HFF-Myc (cell line): Measurements from ENCODE around the gene ALKBH5.

Source experiments
- DNase-seq: peaks from one replicate; pipeline ENCODE4 v3.0.0-alpha.2; 2011; ENCODE audit warnings: low read depth; ENCODE audit errors: extremely low read depth
- H3K4me3 ChIP-seq: replicated peaks from 2 replicates; pipeline ENCODE4 v1.5.1; 2011; ENCODE audit warnings: low read depth, mild to moderate bottlenecking, control low read depth, low read length
- CTCF ChIP-seq: IDR thresholded peaks from 2 replicates; pipeline ENCODE4 v1.5.1; 2012; ENCODE audit warnings: mild to moderate bottlenecking, low read depth, low read length, control low read depth; ENCODE audit errors: missing control alignments

ALKBH5 gene

GRCh38 chr17:18161207-18162145 is 22.2 kb upstream of the ALKBH5 start:
- no peak for DNase-seq
- no peak for TF ChIP-seq CTCF

GRCh38 chr17:18163547-18163946 is 20.1 kb upstream of the ALKBH5 start:
- no peak overlapping the region for H3K4me3 ChIP-seq
- no peak for TF ChIP-seq CTCF
- DNase-seq, result no peak

More at GRCh38 chr17:18161207-18162145, 22.2 kb upstream of the ALKBH5 start:
- H3K4me3 ChIP-seq, result no peak overlapping the region

GRCh38 chr17:18166894-18167293 is 16.7 kb upstream of the ALKBH5 start:
- TF ChIP-seq CTCF, result peak; percentile 9
- H3K4me3 ChIP-seq, result no peak overlapping the region
- DNase-seq, result no peak

GRCh38 chr17:18167421-18167820 is 16.2 kb upstream of the ALKBH5 start:
- no peak for DNase-seq
- TF ChIP-seq CTCF, result no peak
- no peak overlapping the region for H3K4me3 ChIP-seq

GRCh38 chr17:18172531-18173278 is 10.9 kb upstream of the ALKBH5 start:
- no peak for DNase-seq
- peak; percentile 5 for TF ChIP-seq CTCF
- no peak overlapping the region for H3K4me3 ChIP-seq

- H3K4me3 ChIP-seq, result no peak overlapping the region
- no peak for TF ChIP-seq CTCF
- no peak for DNase-seq
These were observed 9.9 kb upstream of the ALKBH5 start for GRCh38 chr17:18173740-18174139.
